BLaER1 treated with 17β-estradiol and CSF1 and Interleukin-3, amounts not matched to agents 10 nM and 100 nM (cell line): ENCODE measurements around the gene GPD1.

Experiments
- H3K27ac ChIP-seq, 11 experiments: shearing (Covaris generic); formaldehyde crosslinking; 2 replicates each; pipeline ENCODE4 v1.8.1; 2022
- H3K27me3 ChIP-seq, 11 experiments: shearing (Covaris generic); formaldehyde crosslinking; 2 replicates each; pipeline ENCODE4 v1.8.1; 2022
- H3K36me3 ChIP-seq, 11 experiments: shearing (Covaris generic); formaldehyde crosslinking; 2 replicates each; pipeline ENCODE4 v1.8.1; 2022
- H3K4me1 ChIP-seq, 10 experiments: shearing (Covaris generic); formaldehyde crosslinking; 2 replicates each; pipeline ENCODE4 v1.8.1; 2022
- H3K4me2 ChIP-seq, 11 experiments: shearing (Covaris generic); formaldehyde crosslinking; 2 replicates each; pipeline ENCODE4 v1.8.1; 2022
- H3K4me3 ChIP-seq, 10 experiments: shearing (Covaris generic); formaldehyde crosslinking; 2 replicates each; pipeline ENCODE4 v1.8.1; 2022
- H3K9ac ChIP-seq, 11 experiments: shearing (Covaris generic); formaldehyde crosslinking; 2 replicates each; pipeline ENCODE4 v1.8.1; 2022
- H3K9me3 ChIP-seq, 11 experiments: shearing (Covaris generic); formaldehyde crosslinking; replicated peaks in 1 of 11; 2 replicates each; pipeline ENCODE4 v1.8.1; 2022
- H4K20me1 ChIP-seq, 11 experiments: shearing (Covaris generic); formaldehyde crosslinking; 2 replicates each; pipeline ENCODE4 v1.8.1; 2022
- Cebpa-rat ChIP-seq, 11 experiments: shearing (Covaris generic); IDR thresholded peaks; 2 replicates each; pipeline ENCODE4 v1.8.1; 2022

Gene GPD1

GRCh38 chr12:50117057-50117622 lies 13.3 kb downstream of the GPD1 start:
- H3K27me3 ChIP-seq = no peaks in the 10 kb centered on the region
- H3K27ac ChIP-seq = no peak overlapping the region
- H4K20me1 ChIP-seq = peaks cover 33 to 93% (median 74%) of the 10 kb centered on the region in 11 experiments; a peak in 17 of 22 replicates
- peaks cover 16 to 21% (median 17%) of the 10 kb centered on the region in 10 experiments for H3K4me1 ChIP-seq
- no peak overlapping the region; a peak in 1 of 22 replicates for H3K9ac ChIP-seq
- peaks cover 55 to 82% (median 66%) of the 10 kb centered on the region in 11 experiments for H3K36me3 ChIP-seq
- no peaks in the 10 kb centered on the region for H3K9me3 ChIP-seq
- no peak overlapping the region for H3K4me2 ChIP-seq
- H3K4me3 ChIP-seq = no peak overlapping the region
- no peak for TF ChIP-seq Cebpa-rat (IDR thresholded peaks at IDR 0.05)

- no peak overlapping the region for H3K4me2 ChIP-seq
- H4K20me1 ChIP-seq = peaks cover 21 to 97% (median 74%) of the 10 kb centered on the region in 11 experiments; a peak in 17 of 22 replicates
- H3K27me3 ChIP-seq = no peaks in the 10 kb centered on the region
- H3K9ac ChIP-seq = no peak overlapping the region
- H3K4me3 ChIP-seq = no peak overlapping the region
- no peaks in the 10 kb centered on the region for H3K9me3 ChIP-seq
- H3K36me3 ChIP-seq = peaks cover 74 to 100% (median 87%) of the 10 kb centered on the region in 11 experiments
- peaks cover under 1 to 9% (median 1%) of the 10 kb centered on the region in 10 experiments; a peak in 16 of 20 replicates for H3K4me1 ChIP-seq
- H3K27ac ChIP-seq = no peak overlapping the region
- TF ChIP-seq Cebpa-rat (IDR thresholded peaks at IDR 0.05) = no peak
Observed at GRCh38 chr12:50119387-50119786, 15.6 kb downstream of the GPD1 start.

- Histone ChIP-seq H3K27me3 (no peaks in the 10 kb centered on the region), H4K20me1 (peaks cover 16 to 97% (median 75%) of the 10 kb centered on the region in 11 experiments; a peak in 17 of 22 replicates), H3K27ac (no peak overlapping the region), H3K9ac (no peak overlapping the region), H3K4me3 (no peak overlapping the region), H3K36me3 (peaks cover 68 to 99% (median 85%) of the 10 kb centered on the region in 11 experiments), H3K9me3 (no peaks in the 10 kb centered on the region), H3K4me1 (peaks cover 9 to 14% (median 10%) of the 10 kb centered on the region in 10 experiments; a peak in 18 of 20 replicates), H3K4me2 (no peak overlapping the region)
- no peak for TF ChIP-seq Cebpa-rat (IDR thresholded peaks at IDR 0.05)
Observed at GRCh38 chr12:50120521-50120920, 16.7 kb downstream of the GPD1 start.

- peaks cover 64 to 96% (median 81%) of the 10 kb centered on the region in 11 experiments for H3K36me3 ChIP-seq
Observed at GRCh38 chr12:50120953-50121352, 17.1 kb downstream of the GPD1 start.

GRCh38 chr12:50121641-50122040 lies 17.8 kb downstream of the GPD1 start:
- TF ChIP-seq Cebpa-rat (IDR thresholded peaks at IDR 0.05) = no peak
- Histone ChIP-seq H3K9me3 (no peaks in the 10 kb centered on the region), H3K4me2 (no peak overlapping the region), H3K27ac (no peak overlapping the region), H3K4me1 (peaks cover 10 to 18% (median 12%) of the 10 kb centered on the region in 10 experiments; a peak in 18 of 20 replicates), H3K9ac (no peak overlapping the region), H3K27me3 (no peaks in the 10 kb centered on the region), H3K36me3 (peaks cover 59 to 96% (median 78%) of the 10 kb centered on the region in 11 experiments), H3K4me3 (no peak overlapping the region), H4K20me1 (peaks cover 16 to 93% (median 67%) of the 10 kb centered on the region in 11 experiments; a peak in 17 of 22 replicates)

More at GRCh38 chr12:50120953-50121352, 17.1 kb downstream of the GPD1 start:
- Histone ChIP-seq H3K4me1 (peaks cover 10 to 18% (median 12%) of the 10 kb centered on the region in 10 experiments; a peak in 18 of 20 replicates), H3K27ac (no peak overlapping the region), H4K20me1 (peaks cover 16 to 97% (median 71%) of the 10 kb centered on the region in 11 experiments; a peak in 17 of 22 replicates), H3K9ac (no peak overlapping the region), H3K4me2 (no peak overlapping the region), H3K9me3 (no peaks in the 10 kb centered on the region), H3K27me3 (no peaks in the 10 kb centered on the region), H3K4me3 (no peak overlapping the region)
- no peak for TF ChIP-seq Cebpa-rat (IDR thresholded peaks at IDR 0.05)

GRCh38 chr12:50123203-50123602 lies 19.4 kb downstream of the GPD1 start:
- H4K20me1 ChIP-seq = peaks cover 16 to 92% (median 69%) of the 10 kb centered on the region in 11 experiments; a peak in 18 of 22 replicates
- no peaks in the 10 kb centered on the region for H3K27me3 ChIP-seq
- H3K9me3 ChIP-seq = no peaks in the 10 kb centered on the region
- H3K4me3 ChIP-seq = no peak overlapping the region
- peaks cover 72 to 96% (median 83%) of the 10 kb centered on the region in 11 experiments for H3K36me3 ChIP-seq
- H3K9ac ChIP-seq = no peak overlapping the region
- H3K4me2 ChIP-seq = no peak overlapping the region
- no peak overlapping the region for H3K27ac ChIP-seq
- H3K4me1 ChIP-seq = peaks cover 10 to 18% (median 12%) of the 10 kb centered on the region in 10 experiments; a peak in 18 of 20 replicates
- TF ChIP-seq Cebpa-rat (IDR thresholded peaks at IDR 0.05) = no peak

- Histone ChIP-seq H3K27ac (no peak overlapping the region), H3K4me3 (no peak overlapping the region), H3K4me1 (peaks cover 12 to 29% (median 19%) of the 10 kb centered on the region in 10 experiments; a peak in 18 of 20 replicates), H3K36me3 (peaks cover 78 to 96% (median 85%) of the 10 kb centered on the region in 11 experiments), H3K9ac (no peak overlapping the region), H3K9me3 (no peaks in the 10 kb centered on the region), H4K20me1 (peaks cover 4 to 91% (median 52%) of the 10 kb centered on the region in 11 experiments; a peak in 17 of 22 replicates), H3K27me3 (no peaks in the 10 kb centered on the region), H3K4me2 (no peak overlapping the region)
- TF ChIP-seq Cebpa-rat (IDR thresholded peaks at IDR 0.05) = no peak
Observed at GRCh38 chr12:50127546-50127945, 23.7 kb downstream of the GPD1 start.

- H3K27me3 ChIP-seq = no peaks in the 10 kb centered on the region
- no peak for TF ChIP-seq Cebpa-rat (IDR thresholded peaks at IDR 0.05)
- peaks cover 16 to 36% (median 22%) of the 10 kb centered on the region in 10 experiments; a peak in 18 of 20 replicates for H3K4me1 ChIP-seq
- peaks cover 78 to 96% (median 88%) of the 10 kb centered on the region in 11 experiments for H3K36me3 ChIP-seq
- H3K27ac ChIP-seq = no peak overlapping the region; a peak in 1 of 22 replicates
- H3K9ac ChIP-seq = no peak overlapping the region
- peaks cover 4 to 90% (median 52%) of the 10 kb centered on the region in 11 experiments; a peak in 18 of 22 replicates for H4K20me1 ChIP-seq
- no peak overlapping the region for H3K4me3 ChIP-seq
- H3K4me2 ChIP-seq = no peak overlapping the region; a peak in 1 of 22 replicates
- H3K9me3 ChIP-seq = no peaks in the 10 kb centered on the region
Observed at GRCh38 chr12:50129290-50129689, 25.5 kb downstream of the GPD1 start.

GRCh38 chr12:50132505-50133135 lies 28.8 kb downstream of the GPD1 start:
- Histone ChIP-seq H3K4me3 (no peak overlapping the region), H3K27ac (no peak overlapping the region), H4K20me1 (peaks cover 4 to 72% (median 35%) of the 10 kb centered on the region in 11 experiments; a peak in 17 of 22 replicates), H3K9ac (0 out of 22 replicates have a peak overlapping the region, but pooled peaks of 1 of the 11 experiments have one; percentile 5), H3K36me3 (peaks cover 94 to 98% (median 96%) of the 10 kb centered on the region in 11 experiments), H3K27me3 (no peaks in the 10 kb centered on the region), H3K4me1 (peaks cover 5 to 23% (median 10%) of the 10 kb centered on the region in 10 experiments; a peak in 13 of 20 replicates), H3K4me2 (peak overlapping the region in 2 of 11 experiments; percentile 10 to 11; a peak in 2 of 22 replicates), H3K9me3 (no peaks in the 10 kb centered on the region)
- TF ChIP-seq Cebpa-rat (IDR thresholded peaks at IDR 0.05) = no peak
